ENCODE data around the gene RTN4R.
"Not testable (repeated sequence)": the region's sequence is repeated elsewhere in the genome, so short reads cannot be mapped to it uniquely, and the experiment has no call there.

RTN4R gene

GRCh38 chr22:20286784-20287423 lies 18.8 kb upstream of the RTN4R start:
- H3K36me3 ChIP-seq (replicated peaks); DNase-seq; in situ Hi-C loops (cut with HindIII; ENCODE audit: low pct_ligation_motif_present, low sequenced_read_pairs); H3K4me3 ChIP-seq (ENCODE audit: low read depth, low read length); H3K27ac ChIP-seq: not testable (repeated sequence)
- peaks cover 26% of the 10 kb centered on the region for H3K27me3 ChIP-seq (replicated peaks)

- H3K36me3 ChIP-seq (replicated peaks); DNase-seq; H3K27ac ChIP-seq; H3K4me3 ChIP-seq (ENCODE audit: low read depth, low read length); in situ Hi-C loops (cut with HindIII; ENCODE audit: low pct_ligation_motif_present, low sequenced_read_pairs): not testable (repeated sequence)
- peaks cover 22% of the 10 kb centered on the region for H3K27me3 ChIP-seq (replicated peaks)
Measured at GRCh38 chr22:20286312-20286660, 18.2 kb upstream of the RTN4R start.

- H3K27ac ChIP-seq; H3K4me3 ChIP-seq (ENCODE audit: low read depth, low read length); H3K36me3 ChIP-seq (replicated peaks); in situ Hi-C loops (cut with HindIII; ENCODE audit: low pct_ligation_motif_present, low sequenced_read_pairs): not testable (repeated sequence)
- peaks cover 16% of the 10 kb centered on the region for H3K27me3 ChIP-seq (replicated peaks)
- peak; percentile 92 for TF ChIP-seq CTCF (IDR thresholded peaks at IDR 0.05; ENCODE audit: low read depth, low read length, missing control alignments)
- DNase-seq: peak; percentile 60
Measured at GRCh38 chr22:20285473-20286311, 17.6 kb upstream of the RTN4R start.

- TF ChIP-seq CTCF (IDR thresholded peaks at IDR 0.05; ENCODE audit: low read depth, low read length, missing control alignments): no peak
- in situ Hi-C loops (cut with HindIII; ENCODE audit: low pct_ligation_motif_present, low sequenced_read_pairs): no loop called here
- Histone ChIP-seq H3K27ac (no peak overlapping the region), H3K27me3 (replicated peaks) (peaks cover 9% of the 10 kb centered on the region), H3K4me3 (ENCODE audit: low read depth, low read length) (no peak overlapping the region), H3K36me3 (replicated peaks) (no peaks in the 10 kb centered on the region)
- DNase-seq: no peak
Measured at GRCh38 chr22:20284471-20285086, 16.5 kb upstream of the RTN4R start.

GRCh38 chr22:20283674-20284066 lies 15.6 kb upstream of the RTN4R start:
- in situ Hi-C loops (cut with HindIII; ENCODE audit: low pct_ligation_motif_present, low sequenced_read_pairs): no loop called here
- TF ChIP-seq CTCF (IDR thresholded peaks at IDR 0.05; ENCODE audit: low read depth, low read length, missing control alignments): no peak
- H3K27me3 ChIP-seq (replicated peaks): peaks cover 9% of the 10 kb centered on the region
- H3K36me3 ChIP-seq (replicated peaks): no peaks in the 10 kb centered on the region
- no peak for DNase-seq
- no peak overlapping the region for H3K27ac ChIP-seq
- H3K4me3 ChIP-seq (ENCODE audit: low read depth, low read length): no peak overlapping the region

GRCh38 chr22:20282901-20283673 lies 15.0 kb upstream of the RTN4R start:
- Histone ChIP-seq H3K27me3 (replicated peaks) (peaks cover 9% of the 10 kb centered on the region), H3K36me3 (replicated peaks) (no peaks in the 10 kb centered on the region), H3K27ac (no peak overlapping the region), H3K4me3 (ENCODE audit: low read depth, low read length) (no peak overlapping the region)
- TF ChIP-seq CTCF (IDR thresholded peaks at IDR 0.05; ENCODE audit: low read depth, low read length, missing control alignments): no peak
- in situ Hi-C loops (cut with HindIII; ENCODE audit: low pct_ligation_motif_present, low sequenced_read_pairs): no loop called here
- no peak for DNase-seq
